ENCODE measurements around the gene LAMA2.
A peak's percentile ranks its signal among the peaks of the same experiment; 100 is the strongest.

LAMA2 gene

GRCh38 chr6:129515004-129515403, 632.1 kb downstream of the LAMA2 start:
- ChIA-PET POLR2A (no interaction called here), CTCF (interaction anchor here (0.8 kb wide), 1 partner anchor 1707 kb away, joined by 3 read pairs; no protein-coding TSS in a partner anchor)
- DNase-seq (ENCODE audit: extremely low spot score): no peak
- TF ChIP-seq PKNOX1 (IDR thresholded peaks at IDR 0.05) (peak; percentile 71), ARNT (IDR thresholded peaks at IDR 0.05) (no peak), LEF1 (IDR thresholded peaks at IDR 0.05; ENCODE audit: borderline replicate concordance) (no peak), ELF4 (IDR thresholded peaks at IDR 0.05) (no peak), SUZ12 (IDR thresholded peaks at IDR 0.05) (no peak), BHLHE40 (IDR thresholded peaks at IDR 0.05; ENCODE audit: borderline replicate concordance) (no peak), FOXA1 (IDR thresholded peaks at IDR 0.05) (no peak), TARDBP (IDR thresholded peaks at IDR 0.05) (no peak)

- ChIA-PET POLR2A (no interaction called here), CTCF (no interaction called here)
- DNase-seq (ENCODE audit: extremely low spot score): no peak
- TF ChIP-seq SP1 (IDR thresholded peaks at IDR 0.05) (no peak), FOXK2 (IDR thresholded peaks at IDR 0.05) (no peak), ZNF384 (IDR thresholded peaks at IDR 0.05) (no peak), CTBP1 (IDR thresholded peaks at IDR 0.05; ENCODE audit: borderline replicate concordance) (no peak), FOXA1 (IDR thresholded peaks at IDR 0.05) (no peak), SUZ12 (IDR thresholded peaks at IDR 0.05) (no peak), TARDBP (IDR thresholded peaks at IDR 0.05) (no peak), ARNT (IDR thresholded peaks at IDR 0.05) (no peak)
Observed at GRCh38 chr6:129516005-129516404, 633.1 kb downstream of the LAMA2 start.

GRCh38 chr6:129516787-129517186, 633.8 kb downstream of the LAMA2 start:
- POLR2A ChIA-PET: no interaction called here
- CTCF ChIA-PET: interaction anchor here (1.1 to 2.0 kb wide), 2 partner anchors 10 to 16 kb away, joined by 6 to 8 read pairs; no protein-coding TSS in a partner anchor

GRCh38 chr6:129517288-129517687, 634.4 kb downstream of the LAMA2 start:
- DNase-seq (ENCODE audit: extremely low spot score): no peak

More at GRCh38 chr6:129516787-129517186, 633.8 kb downstream of the LAMA2 start:
- no peak for DNase-seq (ENCODE audit: extremely low spot score)
- peak; percentile 26; the same call in 1 of the 2 replicates for TF ChIP-seq PKNOX1 (IDR thresholded peaks at IDR 0.05)
- no peak for TF ChIP-seq ELF4 (IDR thresholded peaks at IDR 0.05)

GRCh38 chr6:129519750-129520149, 636.8 kb downstream of the LAMA2 start:
- TF ChIP-seq SP1 (IDR thresholded peaks at IDR 0.05) (no peak), LEF1 (IDR thresholded peaks at IDR 0.05; ENCODE audit: borderline replicate concordance) (no peak), FOXM1 (IDR thresholded peaks at IDR 0.05; ENCODE audit: borderline replicate concordance) (no peak), ARNT (IDR thresholded peaks at IDR 0.05) (no peak)
- POLR2A ChIA-PET: no interaction called here
- no peak for DNase-seq (ENCODE audit: extremely low spot score)
- CTCF ChIA-PET: interaction anchor here (0.6 to 1.4 kb wide), 3 partner anchors 19 to 606 kb away, joined by 3 to 5 read pairs (median 5); no protein-coding TSS in a partner anchor

More at GRCh38 chr6:129517288-129517687, 634.4 kb downstream of the LAMA2 start:
- ChIA-PET POLR2A (no interaction called here), CTCF (interaction anchor here (1.1 to 2.0 kb wide), 2 partner anchors 9 to 16 kb away, joined by 6 to 8 read pairs; no protein-coding TSS in a partner anchor)
- TF ChIP-seq CTBP1 (IDR thresholded peaks at IDR 0.05; ENCODE audit: borderline replicate concordance) (no peak), FOXK2 (IDR thresholded peaks at IDR 0.05) (no peak), SP1 (IDR thresholded peaks at IDR 0.05) (no peak), TARDBP (IDR thresholded peaks at IDR 0.05) (no peak), BHLHE40 (IDR thresholded peaks at IDR 0.05; ENCODE audit: borderline replicate concordance) (no peak), HDGF (IDR thresholded peaks at IDR 0.05; ENCODE audit: borderline replicate concordance) (no peak), PKNOX1 (IDR thresholded peaks at IDR 0.05) (no peak), LEF1 (IDR thresholded peaks at IDR 0.05; ENCODE audit: borderline replicate concordance) (no peak), L3MBTL2 (conservative IDR thresholded peaks at IDR 0.05) (no peak), FOXM1 (IDR thresholded peaks at IDR 0.05; ENCODE audit: borderline replicate concordance) (no peak), NFRKB (IDR thresholded peaks at IDR 0.05) (no peak), SUZ12 (IDR thresholded peaks at IDR 0.05) (no peak), ZNF384 (IDR thresholded peaks at IDR 0.05) (no peak), ELF4 (IDR thresholded peaks at IDR 0.05) (no peak), ARNT (IDR thresholded peaks at IDR 0.05) (no peak), FOXA1 (IDR thresholded peaks at IDR 0.05) (no peak)

GRCh38 chr6:129521946-129522345, 639.0 kb downstream of the LAMA2 start:
- TF ChIP-seq ZNF384 (IDR thresholded peaks at IDR 0.05) (no peak), CTBP1 (IDR thresholded peaks at IDR 0.05; ENCODE audit: borderline replicate concordance) (no peak), NFRKB (IDR thresholded peaks at IDR 0.05) (no peak), L3MBTL2 (conservative IDR thresholded peaks at IDR 0.05) (no peak), FOXM1 (IDR thresholded peaks at IDR 0.05; ENCODE audit: borderline replicate concordance) (no peak), ARNT (IDR thresholded peaks at IDR 0.05) (no peak), FOXA1 (IDR thresholded peaks at IDR 0.05) (no peak), PKNOX1 (IDR thresholded peaks at IDR 0.05) (no peak), SUZ12 (IDR thresholded peaks at IDR 0.05) (no peak)
- ChIA-PET CTCF (no interaction called here), POLR2A (no interaction called here)
- DNase-seq (ENCODE audit: extremely low spot score): no peak
